Ovary (tissue), 9 donors: ENCODE measurements around the gene RPLP2. TPM values are rescaled to one million over a fixed set of nuclear protein-coding genes. Genes with fewer than 3 reads are reported as not detected.

Experiments used
- DNase-seq, 5 donors: peaks; one replicate each; pipeline ENCODE4 v3.0.0-alpha.2; 2019 to 2020
- H3K27ac ChIP-seq, 2 donors: fragments of 200-600 bp; one replicate each; pipeline versions ENCODE4 v1.5.1 to v1.8.0; 2019 to 2022
- H3K27me3 ChIP-seq: fragments of 200-600 bp; one replicate; pipeline ENCODE4 v1.8.0; 2022
- H3K36me3 ChIP-seq: fragments of 200-600 bp; sonication (generic); one replicate; pipeline ENCODE4 v1.5.1; 2019
- H3K4me1 ChIP-seq: one replicate; pipeline ENCODE4 v1.8.1; 2013; ENCODE audit warnings: mild to moderate bottlenecking, moderate library complexity; ENCODE audit not compliant: insufficient read depth
- H3K4me3 ChIP-seq: fragments of 200-600 bp; sonication (generic); one replicate; pipeline ENCODE4 v1.5.1; 2017
- H3K9me3 ChIP-seq, 2 donors: fragments of 200-600 bp in 1 of 2; sonication (generic) in 1 of 2; one replicate each; pipeline versions ENCODE4 v1.5.1 to v1.8.1; 2013 to 2019; ENCODE audit warnings: mild to moderate bottlenecking in 1 of 2, moderate library complexity in 1 of 2
- CTCF ChIP-seq, 3 donors: fragments of 450-650 bp in 2 of 3; fragments of 200-600 bp in 1 of 3; IDR thresholded peaks; one replicate each; pipeline versions ENCODE4 v1.5.1 to v1.8.0; 2016 to 2022; ENCODE audit warnings: antibody characterized with exemption in 3 of 3, mild to moderate bottlenecking in 1 of 3
- EP300 ChIP-seq: sonication (generic); formaldehyde crosslinking; IDR thresholded peaks from one replicate; pipeline ENCODE4 v1.6.1; 2017; ENCODE audit warnings: antibody characterized with exemption
- POLR2A ChIP-seq: fragments of 450-650 bp; IDR thresholded peaks from one replicate; pipeline ENCODE4 v1.6.1; 2017; ENCODE audit warnings: antibody characterized with exemption, mild to moderate bottlenecking, moderate library complexity
- WGBS, 3 donors: extraction: QIAGEN DNeasy Blood & Tissue Kit in 1 of 3; methylation state at CpG; one replicate each; pipeline versions ENCODE4 v1.1.5 to v1.1.7; 2013 to 2017; 5-methylcytosine and 5-hydroxymethylcytosine counted together
- intact Hi-C, 4 donors: fragments of 100-400 bp; cut with DNase I; formaldehyde crosslinking; loops; one replicate each; pipeline versions ENCODE4 v1.11.0 to v1.15.1; 2022 to 2023
- polyA plus RNA-seq, 2 donors: library from polyadenylated mRNA; stranded (reverse); fragments of 200-250 nt in 1 of 2; fragments of 350-450 nt in 1 of 2; fragmentation: Illumina TruSeq in 1 of 2; extraction: RNeasy Lipid Tissue Mini Kit (QIAGEN cat#74804) in 1 of 2; gene quantifications; one replicate each; pipeline ENCODE4 v1.2.3, GENCODE V29; 2013 to 2014
- total RNA-seq, 7 donors: library from RNA; depleted of rRNA in 2 of 7; stranded (reverse); fragments of >200 nt in 2 of 7; fragmentation: NEBNext Ultra II Directional in 3 of 7; extraction: Animal tissue kit (Norgen Biotek cat#: 25700) in 3 of 7; gene quantifications; one replicate each; pipeline versions ENCODE4 v1.1.0 to v1.2.4, GENCODE V29; 2016 to 2023
- donor health status: DM: no; HTN: no; CAD: no; lungs with moderate emphysema.
- donor health status: DM: no; HTN: no; CAD: no.
- donor health status: Bipolar disorder and iron deficiency.
- donor health status: DM: yes; HTN: yes; CAD: no.
- donor health status: DM: no; HTN: no; CAD: no.
- donor health status: DM: yes; HTN: yes; CAD: no.

The RPLP2 gene
- total and polyA plus RNA-seq, 9 donors: 237 to 4,238 (median 2,804) TPM

DNA sequence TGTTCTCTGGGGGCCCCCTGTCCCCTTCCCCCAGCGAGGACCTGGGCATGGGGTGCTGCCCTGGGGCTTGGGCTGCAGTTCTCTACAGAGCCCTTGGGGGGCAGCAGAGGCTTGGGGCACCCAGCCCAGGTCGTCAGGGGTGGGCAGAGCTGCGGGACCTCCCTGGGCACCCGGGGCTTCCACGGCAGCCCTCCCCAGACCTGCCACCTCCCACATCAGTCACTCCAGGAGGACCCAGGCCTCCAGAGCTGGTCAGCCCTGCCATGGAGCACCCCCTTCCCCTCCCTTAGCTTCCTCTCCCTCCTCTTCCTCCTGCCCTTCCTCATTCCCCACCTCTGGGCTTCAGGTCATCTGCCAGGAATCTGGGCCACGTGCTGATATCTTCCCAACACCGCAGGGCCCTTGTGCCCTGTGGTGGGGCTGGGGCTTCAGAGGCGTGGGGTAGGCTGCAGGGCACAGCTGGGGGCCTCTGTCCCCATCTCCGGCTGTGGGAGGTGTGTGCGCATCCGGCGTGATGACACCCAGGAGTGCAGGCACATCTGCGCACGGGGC lies 38.7 kb downstream of the RPLP2 start:
- no peaks in the 10 kb centered on the region for H3K9me3 ChIP-seq
- peaks cover 31% of the 10 kb centered on the region for H3K4me1 ChIP-seq
- H3K27ac ChIP-seq: peak overlapping the region in 1 of 2 donors; percentile 39
- no peaks in the 10 kb centered on the region for H3K27me3 ChIP-seq
- no peak overlapping the region for H3K4me3 ChIP-seq
- WGBS, 3 donors: 38 to 47% (median 39%) methylated on average over 13 to 14 of the region's 14 CpGs
- DNase-seq: peak in 4 of 5 donors; percentile 46 to 73 (median 63)
- intact Hi-C loops: loop anchor here in 1 of 4 donors (10.0 kb wide), 1 partner anchor 616 kb away; no protein-coding TSS in a partner anchor
- TF ChIP-seq CTCF (IDR thresholded peaks at IDR 0.05) (peak; percentile 72 to 81 (median 80)), EP300 (no peak), POLR2A (no peak)
- H3K36me3 ChIP-seq: no peaks in the 10 kb centered on the region

DNA sequence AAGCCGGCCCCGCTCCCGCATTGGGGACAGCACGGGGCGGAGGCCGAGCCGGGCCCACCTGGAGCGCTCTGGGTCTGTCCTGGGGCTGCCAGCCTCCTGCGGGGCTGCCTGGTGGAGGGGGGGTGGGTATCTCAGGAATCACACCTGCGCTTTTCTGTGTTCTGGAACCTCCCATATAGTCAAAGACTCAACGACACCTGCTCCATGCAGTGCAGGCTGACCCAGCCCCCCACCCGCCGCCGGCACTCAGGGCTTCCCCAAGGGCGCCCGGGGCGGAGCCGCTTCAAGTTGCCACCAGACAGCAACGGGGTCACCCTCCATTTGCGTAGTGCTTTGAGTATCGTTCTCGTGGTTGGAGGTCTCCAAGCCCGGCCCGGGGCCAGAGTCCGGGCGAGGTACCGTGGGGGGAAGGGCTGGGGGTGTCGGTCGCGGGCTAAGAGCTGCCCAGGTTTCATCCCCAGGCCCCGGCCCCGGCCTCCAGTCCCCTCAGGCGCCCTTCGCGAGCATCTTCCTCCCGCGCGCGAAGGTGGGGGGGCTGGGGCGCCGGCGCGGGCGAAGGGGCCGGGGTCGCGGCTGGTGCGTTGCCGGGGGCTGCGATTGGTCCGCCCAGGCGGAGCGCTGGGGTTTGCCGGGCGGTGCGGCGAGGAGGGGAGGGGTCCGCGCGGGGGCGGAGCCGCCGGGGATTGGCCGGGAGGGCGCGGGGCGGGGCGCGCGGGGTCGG lies 39.5 kb downstream of the RPLP2 start:
- TF ChIP-seq EP300: no peak
- no peak for TF ChIP-seq POLR2A
- no peak for TF ChIP-seq CTCF (IDR thresholded peaks at IDR 0.05)
- peak in 3 of 5 donors; percentile 61 to 77 (median 77) for DNase-seq
- 5 to 17% (median 5%) methylated on average over 21 to 71 of the region's 71 CpGs for WGBS, 3 donors
- intact Hi-C loops: loop anchor here in 1 of 4 donors (10.0 kb wide), 1 partner anchor 616 kb away; no protein-coding TSS in a partner anchor
- Histone ChIP-seq H3K27me3 (no peaks in the 10 kb centered on the region), H3K4me3 (peak overlapping the region; percentile 34), H3K4me1 (peaks cover 28% of the 10 kb centered on the region), H3K36me3 (no peaks in the 10 kb centered on the region), H3K9me3 (no peaks in the 10 kb centered on the region), H3K27ac (no peak overlapping the region)

DNA sequence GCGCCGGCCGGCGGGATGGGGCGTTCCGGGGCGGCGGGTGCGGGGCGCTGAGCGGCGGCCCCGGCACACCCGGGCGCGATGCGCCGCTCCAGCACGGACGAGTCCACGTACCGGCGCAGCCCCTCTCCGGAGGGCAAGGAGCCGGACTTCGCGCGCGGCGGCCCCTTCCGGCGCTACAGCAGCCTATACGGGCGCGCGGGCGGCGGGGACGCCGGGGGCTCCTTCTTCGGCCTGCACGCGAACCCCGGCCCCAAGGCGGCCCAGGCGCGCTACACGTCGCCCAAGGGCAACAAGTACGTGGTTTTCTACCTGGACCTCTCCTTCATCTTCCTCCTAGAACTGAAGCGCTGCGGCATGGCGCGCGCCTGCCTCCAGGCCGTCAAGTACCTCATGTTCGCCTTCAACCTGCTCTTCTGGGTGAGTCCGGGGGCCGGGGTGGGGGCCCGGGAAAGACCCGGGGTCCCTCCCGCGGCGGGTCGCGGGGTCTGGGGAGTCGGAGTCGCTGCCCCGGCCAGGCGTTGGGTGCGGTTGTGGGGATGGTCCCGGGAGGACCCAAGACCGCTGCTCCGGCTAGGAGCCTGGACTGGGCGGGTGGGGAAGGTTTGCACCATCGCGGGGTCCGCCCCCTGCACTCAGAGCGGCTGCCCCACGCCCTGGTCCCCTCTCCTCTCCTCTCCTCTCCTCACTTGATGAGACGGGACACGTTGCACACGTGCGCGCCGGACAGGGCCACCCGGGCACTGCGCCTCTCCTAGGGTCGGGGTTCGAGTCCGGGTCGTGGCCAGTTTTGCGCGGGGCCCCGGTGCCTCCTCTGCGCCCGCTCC lies 40.4 kb downstream of the RPLP2 start:
- intact Hi-C loops: loop anchor here in 3 of 4 donors (10.0 kb wide), 3 partner anchors 155 to 615 kb away; no protein-coding TSS in a partner anchor
- Histone ChIP-seq H3K4me1 (peaks cover 24% of the 10 kb centered on the region), H3K9me3 (no peaks in the 10 kb centered on the region), H3K27ac (peak overlapping the region; percentile 30 to 37), H3K36me3 (no peaks in the 10 kb centered on the region), H3K27me3 (no peaks in the 10 kb centered on the region), H3K4me3 (peak overlapping the region; percentile 34)
- 9 to 25% (median 22%) methylated on average over 69 to 97 of the region's 97 CpGs for WGBS, 3 donors
- no peak for DNase-seq
- TF ChIP-seq EP300 (no peak), POLR2A (no peak), CTCF (IDR thresholded peaks at IDR 0.05) (no peak)
